H9 (cell line): ENCODE results near the gene MAN1B1. TPM values are rescaled to one million over a fixed set of nuclear protein-coding genes. Genes with fewer than 3 reads are reported as not detected.

Experiments
- DNase-seq: peaks from one replicate; pipeline ENCODE4 v3.0.0-alpha.2; 2017
- H2AFZ ChIP-seq: one replicate; pipeline ENCODE4 v1.6.1; 2013; ENCODE audit warnings: mild to moderate bottlenecking, low read length, control low read depth, moderate library complexity
- H2AK5ac ChIP-seq: 2 replicates; pipeline ENCODE4 v1.6.1; 2013; ENCODE audit warnings: low read length, control low read depth, mixed read lengths; ENCODE audit not compliant: insufficient read length
- H2BK120ac ChIP-seq: one replicate; pipeline ENCODE4 v1.6.1; 2013; ENCODE audit warnings: low read depth, mild to moderate bottlenecking, low read length, control low read depth, inconsistent platforms; ENCODE audit not compliant: poor library complexity, severe bottlenecking
- H2BK12ac ChIP-seq: 2 replicates; pipeline ENCODE4 v1.6.1; 2013; ENCODE audit warnings: low read length, control low read depth, mixed read lengths, low read depth; ENCODE audit not compliant: insufficient read length
- H2BK15ac ChIP-seq: 2 replicates; pipeline ENCODE4 v1.6.1; 2013; ENCODE audit warnings: low read depth, low read length, control low read depth
- H2BK20ac ChIP-seq: one replicate; pipeline ENCODE4 v1.6.1; 2013; ENCODE audit warnings: low read depth, mild to moderate bottlenecking, low read length, control low read depth, inconsistent platforms; ENCODE audit not compliant: poor library complexity, severe bottlenecking
- H2BK5ac ChIP-seq: 2 replicates; pipeline ENCODE4 v1.6.1; 2013; ENCODE audit warnings: low read length, control low read depth, mixed read lengths; ENCODE audit not compliant: insufficient read length
- H3K14ac ChIP-seq: 2 replicates; pipeline ENCODE4 v1.6.1; 2013; ENCODE audit warnings: low read length, control low read depth; ENCODE audit not compliant: insufficient read depth
- H3K18ac ChIP-seq: 2 replicates; pipeline ENCODE4 v1.6.1; 2013; ENCODE audit warnings: low read depth, mild to moderate bottlenecking, mixed read lengths, low read length, control low read depth; ENCODE audit not compliant: insufficient read length
- H3K23ac ChIP-seq: 2 replicates; pipeline ENCODE4 v1.6.1; 2013; ENCODE audit warnings: low read length, control low read depth, mixed read lengths, low read depth; ENCODE audit not compliant: insufficient read length
- H3K23me2 ChIP-seq: 2 replicates; pipeline ENCODE4 v1.6.1; 2013; ENCODE audit warnings: low read depth, mild to moderate bottlenecking, mixed read lengths, low read length, control low read depth; ENCODE audit not compliant: insufficient read length, poor library complexity, severe bottlenecking
- H3K27ac ChIP-seq: 2 replicates; pipeline ENCODE4 v1.5.1; 2013; ENCODE audit warnings: low read length, control low read depth, mixed read lengths, low read depth; ENCODE audit not compliant: insufficient read length
- H3K27me3 ChIP-seq: 2 replicates; pipeline ENCODE4 v1.6.1; 2013; ENCODE audit warnings: low read length, control low read depth, inconsistent platforms; ENCODE audit not compliant: insufficient read depth
- H3K4ac ChIP-seq: 2 replicates; pipeline ENCODE4 v1.6.1; 2013; ENCODE audit warnings: low read depth, mild to moderate bottlenecking, control low read depth, inconsistent platforms, low read length, moderate library complexity
- H3K4me1 ChIP-seq: 2 replicates; pipeline ENCODE4 v1.6.1; 2013; ENCODE audit warnings: low read length, control low read depth, inconsistent platforms; ENCODE audit not compliant: insufficient read depth
- H3K4me2 ChIP-seq: 2 replicates; pipeline ENCODE4 v1.6.1; 2013; ENCODE audit warnings: low read length, control low read depth, mixed read lengths; ENCODE audit not compliant: insufficient read length, insufficient read depth
- H3K56ac ChIP-seq: 2 replicates; pipeline ENCODE4 v1.6.1; 2013; ENCODE audit warnings: low read depth, mild to moderate bottlenecking, mixed read lengths, low read length, control low read depth; ENCODE audit not compliant: insufficient read length
- H3K79me1 ChIP-seq: 2 replicates; pipeline ENCODE4 v1.6.1; 2013; ENCODE audit warnings: low read depth, mild to moderate bottlenecking, moderate library complexity, low read length, control low read depth, inconsistent platforms; ENCODE audit not compliant: insufficient read depth, poor library complexity, severe bottlenecking
- H3K79me2 ChIP-seq: 2 replicates; pipeline ENCODE4 v1.6.1; 2013; ENCODE audit warnings: low read length, control low read depth, inconsistent platforms; ENCODE audit not compliant: insufficient read depth
- H3K9ac ChIP-seq: 2 replicates; pipeline ENCODE4 v1.6.1; 2013; ENCODE audit warnings: low read length, control low read depth, mixed read lengths; ENCODE audit not compliant: insufficient read length; ENCODE audit errors: extremely low read depth
- H3K9me3 ChIP-seq: one replicate; pipeline ENCODE4 v1.6.1; 2013; ENCODE audit warnings: low read depth, low read length, inconsistent platforms; ENCODE audit not compliant: control insufficient read depth
- H3T11ph ChIP-seq: one replicate; pipeline ENCODE4 v1.6.1; 2013; ENCODE audit warnings: mild to moderate bottlenecking, low read length, control low read depth, inconsistent platforms
- H4K20me1 ChIP-seq: one replicate; pipeline ENCODE4 v1.6.1; 2013; ENCODE audit not compliant: control insufficient read depth, insufficient read length, insufficient read depth
- H4K5ac ChIP-seq: 2 replicates; pipeline ENCODE4 v1.6.1; 2013; ENCODE audit warnings: low read depth, mild to moderate bottlenecking, mixed read lengths, low read length, control low read depth; ENCODE audit not compliant: insufficient read length
- H4K8ac ChIP-seq: replicated peaks from 2 replicates; pipeline ENCODE4 v1.6.1; 2013; ENCODE audit warnings: low read length, control low read depth, mixed read lengths, low read depth; ENCODE audit not compliant: insufficient read length
- H4K91ac ChIP-seq: 2 replicates; pipeline ENCODE4 v1.6.1; 2013; ENCODE audit warnings: low read depth, mild to moderate bottlenecking, moderate library complexity, mixed read lengths, low read length, control low read depth; ENCODE audit not compliant: insufficient read length
- H3K27ac Mint-ChIP-seq, 3 experiments: 2 replicates in 2 of 3; 3 replicates in 1 of 3; pipeline ENCODE4 v1.8.0; 2020 to 2021; ENCODE audit warnings: mixed read lengths in 3 of 3, mild to moderate bottlenecking in 1 of 3, moderate library complexity in 1 of 3
- H3K27me3 Mint-ChIP-seq: 2 replicates; pipeline ENCODE4 v1.8.0; 2021; ENCODE audit warnings: low read depth, mild to moderate bottlenecking, moderate library complexity, mixed read lengths
- H3K36me3 Mint-ChIP-seq, 3 experiments: 2 replicates in 2 of 3; 3 replicates in 1 of 3; pipeline ENCODE4 v1.8.0; 2020 to 2021; ENCODE audit warnings: low read depth in 3 of 3, mixed read lengths in 3 of 3; ENCODE audit not compliant: insufficient read depth in 1 of 3
- H3K4me1 Mint-ChIP-seq, 2 experiments: 2 replicates each; pipeline ENCODE4 v1.8.0; 2020; ENCODE audit warnings: mixed read lengths in 2 of 2
- H3K4me3 Mint-ChIP-seq, 2 experiments: 2 replicates in 1 of 2; 3 replicates in 1 of 2; pipeline ENCODE4 v1.8.0; 2020 to 2021; ENCODE audit warnings: mild to moderate bottlenecking in 2 of 2, mixed read lengths in 2 of 2, moderate library complexity in 1 of 2
- H3K9me3 Mint-ChIP-seq, 2 experiments: 2 replicates in 1 of 2; 3 replicates in 1 of 2; pipeline ENCODE4 v1.8.0; 2020; ENCODE audit warnings: mild to moderate bottlenecking in 2 of 2, mixed read lengths in 2 of 2, moderate library complexity in 1 of 2
- CTCF ChIP-seq: fragments of 200-600 bp; sonication (generic); conservative IDR thresholded peaks from 3 replicates; pipeline ENCODE4 v1.8.0; 2021; ENCODE audit warnings: antibody characterized with exemption, mild to moderate bottlenecking
- WGBS: extraction: QIAGEN DNeasy Blood & Tissue Kit; methylation state at CpG from one replicate; pipeline ENCODE4 v1.1.7; 2013; ENCODE audit warnings: missing lambda C conversion rate, low lambda C conversion rate, mixed read lengths; ENCODE audit not compliant: insufficient read length; ENCODE audit errors: extremely low coverage; 5-methylcytosine and 5-hydroxymethylcytosine counted together
- total RNA-seq: library from RNA; stranded (reverse); gene quantifications from 2 replicates; pipeline ENCODE4 v1.2.1, GENCODE V29; 2021

Gene MAN1B1
- total RNA-seq, 1 experiment from 2014 or later: 34.9 TPM

GRCh38 chr9:137130176-137130755, 43.5 kb downstream of the MAN1B1 start:
- Histone ChIP-seq H3K23me2 (peaks cover 4% of the 10 kb centered on the region), H2AFZ (no peak overlapping the region), H3K9ac (no peak overlapping the region)

More at GRCh38 chr9:137130176-137130755, 43.5 kb downstream of the MAN1B1 start:
- H3K27me3 ChIP-seq: no peaks in the 10 kb centered on the region
- H2BK120ac ChIP-seq: no peak overlapping the region
- H3K36me3 Mint-ChIP-seq: no peaks in the 10 kb centered on the region; a peak in 1 of 7 replicates
- H2BK12ac ChIP-seq: no peak overlapping the region
- peaks cover 14 to 17% of the 10 kb centered on the region in 2 experiments for H3K4me1 Mint-ChIP-seq
- no CpG with 5 or more reads among the region's 58 CpGs for WGBS
- peak overlapping the region; percentile 71 for H3K4me2 ChIP-seq
- H2BK20ac ChIP-seq: no peak overlapping the region
- H3K14ac ChIP-seq: peak overlapping the region; percentile 89; the same call in 1 of the 2 replicates
- no peaks in the 10 kb centered on the region for H3K4me1 ChIP-seq
- H3K27ac Mint-ChIP-seq: peak overlapping the region in 1 of 3 experiments; percentile 70; a peak in 1 of 7 replicates
- no peak overlapping the region for H2AK5ac ChIP-seq
- peak overlapping the region; percentile 69 to 87 for H3K4me3 Mint-ChIP-seq
- H3K27ac ChIP-seq: no peak overlapping the region
- H4K20me1 ChIP-seq: no peaks in the 10 kb centered on the region
- H3K18ac ChIP-seq: no peak overlapping the region
- no peak overlapping the region for H4K5ac ChIP-seq
- H3K23ac ChIP-seq: no peak overlapping the region
- no peak overlapping the region for H4K91ac ChIP-seq
- H4K8ac ChIP-seq: no peak overlapping the region
- H2BK5ac ChIP-seq: no peak overlapping the region
- no peak overlapping the region for H2BK15ac ChIP-seq
- no peak overlapping the region for H3K56ac ChIP-seq
- H3K79me2 ChIP-seq: no peaks in the 10 kb centered on the region
- no peak overlapping the region for H3K4ac ChIP-seq
- no peaks in the 10 kb centered on the region for H3K9me3 ChIP-seq
- H3K79me1 ChIP-seq: no peaks in the 10 kb centered on the region
- H3K9me3 Mint-ChIP-seq: no peaks in the 10 kb centered on the region
- DNase-seq: peak; percentile 34
- H3T11ph ChIP-seq: no peak overlapping the region
- peaks cover 47% of the 10 kb centered on the region for H3K27me3 Mint-ChIP-seq
- no peak for TF ChIP-seq CTCF
